ENCODE data around the gene KCTD21.

KCTD21 gene

GRCh38 chr11:78205691-78206090 is 17.3 kb upstream of the KCTD21 start (continued):
- TF ChIP-seq OSR1 (CRISPR knock-in tag; IDR thresholded peaks at IDR 0.05) (no peak), SNAI2 (CRISPR knock-in tag; IDR thresholded peaks at IDR 0.05) (no peak), GLIS3 (CRISPR knock-in tag; IDR thresholded peaks at IDR 0.05) (no peak), CSDC2 (CRISPR knock-in tag; IDR thresholded peaks at IDR 0.05) (no peak), CSRNP3 (CRISPR knock-in tag; IDR thresholded peaks at IDR 0.05) (no peak)

GRCh38 chr11:78205256-78205655 is 16.8 kb upstream of the KCTD21 start:
- TF ChIP-seq, protein P1, sequence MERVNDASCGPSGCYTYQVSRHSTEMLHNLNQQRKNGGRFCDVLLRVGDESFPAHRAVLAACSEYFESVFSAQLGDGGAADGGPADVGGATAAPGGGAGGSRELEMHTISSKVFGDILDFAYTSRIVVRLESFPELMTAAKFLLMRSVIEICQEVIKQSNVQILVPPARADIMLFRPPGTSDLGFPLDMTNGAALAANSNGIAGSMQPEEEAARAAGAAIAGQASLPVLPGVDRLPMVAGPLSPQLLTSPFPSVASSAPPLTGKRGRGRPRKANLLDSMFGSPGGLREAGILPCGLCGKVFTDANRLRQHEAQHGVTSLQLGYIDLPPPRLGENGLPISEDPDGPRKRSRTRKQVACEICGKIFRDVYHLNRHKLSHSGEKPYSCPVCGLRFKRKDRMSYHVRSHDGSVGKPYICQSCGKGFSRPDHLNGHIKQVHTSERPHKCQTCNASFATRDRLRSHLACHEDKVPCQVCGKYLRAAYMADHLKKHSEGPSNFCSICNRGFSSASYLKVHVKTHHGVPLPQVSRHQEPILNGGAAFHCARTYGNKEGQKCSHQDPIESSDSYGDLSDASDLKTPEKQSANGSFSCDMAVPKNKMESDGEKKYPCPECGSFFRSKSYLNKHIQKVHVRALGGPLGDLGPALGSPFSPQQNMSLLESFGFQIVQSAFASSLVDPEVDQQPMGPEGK (CRISPR knock-in tag; IDR thresholded peaks at IDR 0.05; ENCODE audit: borderline replicate concordance) = no peak
- TF ChIP-seq GLIS3 (CRISPR knock-in tag; IDR thresholded peaks at IDR 0.05) (no peak), ZFP3 (CRISPR knock-in tag; IDR thresholded peaks at IDR 0.05) (no peak), ZNF565 (CRISPR knock-in tag; conservative IDR thresholded peaks at IDR 0.05; ENCODE audit: low read depth) (no peak), CSRNP3 (CRISPR knock-in tag; IDR thresholded peaks at IDR 0.05) (no peak), ZNF8 (CRISPR knock-in tag; IDR thresholded peaks at IDR 0.05) (no peak), RARB (CRISPR knock-in tag; IDR thresholded peaks at IDR 0.05) (no peak), CSDC2 (CRISPR knock-in tag; IDR thresholded peaks at IDR 0.05) (no peak), ARNTL (CRISPR knock-in tag; IDR thresholded peaks at IDR 0.05; ENCODE audit: borderline replicate concordance, low read depth) (no peak), ISL1 (CRISPR knock-in tag; IDR thresholded peaks at IDR 0.05) (no peak), BACH2 (CRISPR knock-in tag; IDR thresholded peaks at IDR 0.05; ENCODE audit: borderline replicate concordance) (no peak), OSR1 (CRISPR knock-in tag; IDR thresholded peaks at IDR 0.05) (no peak), PPARA (CRISPR knock-in tag; IDR thresholded peaks at IDR 0.05; ENCODE audit: borderline replicate concordance) (no peak)
- TF ChIP-seq, protein P2, sequence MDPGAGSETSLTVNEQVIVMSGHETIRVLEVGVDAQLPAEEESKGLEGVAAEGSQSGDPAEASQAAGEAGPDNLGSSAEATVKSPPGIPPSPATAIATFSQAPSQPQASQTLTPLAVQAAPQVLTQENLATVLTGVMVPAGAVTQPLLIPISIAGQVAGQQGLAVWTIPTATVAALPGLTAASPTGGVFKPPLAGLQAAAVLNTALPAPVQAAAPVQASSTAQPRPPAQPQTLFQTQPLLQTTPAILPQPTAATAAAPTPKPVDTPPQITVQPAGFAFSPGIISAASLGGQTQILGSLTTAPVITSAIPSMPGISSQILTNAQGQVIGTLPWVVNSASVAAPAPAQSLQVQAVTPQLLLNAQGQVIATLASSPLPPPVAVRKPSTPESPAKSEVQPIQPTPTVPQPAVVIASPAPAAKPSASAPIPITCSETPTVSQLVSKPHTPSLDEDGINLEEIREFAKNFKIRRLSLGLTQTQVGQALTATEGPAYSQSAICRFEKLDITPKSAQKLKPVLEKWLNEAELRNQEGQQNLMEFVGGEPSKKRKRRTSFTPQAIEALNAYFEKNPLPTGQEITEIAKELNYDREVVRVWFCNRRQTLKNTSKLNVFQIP (CRISPR knock-in tag; IDR thresholded peaks at IDR 0.05; ENCODE audit: borderline replicate concordance, low read depth) = no peak
- no peak for ATAC-seq

DNA sequence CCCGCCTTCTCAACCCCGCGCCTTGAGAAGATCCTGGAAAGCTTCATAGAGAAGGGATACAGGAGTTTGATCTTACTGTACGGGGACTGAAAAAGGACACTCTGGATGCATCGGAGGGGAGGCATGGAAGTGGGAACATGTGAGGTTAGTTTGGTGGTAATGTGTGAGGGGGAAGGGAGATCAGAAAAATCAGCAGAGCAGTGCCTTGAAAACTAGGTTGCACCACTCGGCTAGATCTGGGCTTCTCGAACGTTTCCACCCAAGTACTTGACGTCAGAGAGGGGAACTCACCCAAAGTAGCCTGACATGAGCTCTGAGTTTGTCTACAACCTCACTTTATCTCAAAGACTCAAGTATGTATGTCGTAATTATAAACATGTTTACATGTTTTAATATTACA is 14.8 kb upstream of the KCTD21 start:
- TF ChIP-seq TCF4 (CRISPR knock-in tag; IDR thresholded peaks at IDR 0.05; ENCODE audit: borderline replicate concordance) (no peak), CSRNP3 (CRISPR knock-in tag; IDR thresholded peaks at IDR 0.05) (no peak), OSR1 (CRISPR knock-in tag; IDR thresholded peaks at IDR 0.05) (no peak), TOX (CRISPR knock-in tag; IDR thresholded peaks at IDR 0.05; ENCODE audit: borderline replicate concordance) (no peak), GLIS3 (CRISPR knock-in tag; IDR thresholded peaks at IDR 0.05) (no peak), PPARA (CRISPR knock-in tag; IDR thresholded peaks at IDR 0.05; ENCODE audit: borderline replicate concordance) (no peak), CSDC2 (CRISPR knock-in tag; IDR thresholded peaks at IDR 0.05) (no peak), ARNTL (CRISPR knock-in tag; IDR thresholded peaks at IDR 0.05; ENCODE audit: borderline replicate concordance, low read depth) (no peak), ESRRG (CRISPR knock-in tag; IDR thresholded peaks at IDR 0.05) (no peak), ZFP3 (CRISPR knock-in tag; IDR thresholded peaks at IDR 0.05) (no peak), ISL1 (CRISPR knock-in tag; IDR thresholded peaks at IDR 0.05) (no peak), ZC3H10 (CRISPR knock-in tag; IDR thresholded peaks at IDR 0.05) (no peak)
- TF ChIP-seq, protein P3, sequence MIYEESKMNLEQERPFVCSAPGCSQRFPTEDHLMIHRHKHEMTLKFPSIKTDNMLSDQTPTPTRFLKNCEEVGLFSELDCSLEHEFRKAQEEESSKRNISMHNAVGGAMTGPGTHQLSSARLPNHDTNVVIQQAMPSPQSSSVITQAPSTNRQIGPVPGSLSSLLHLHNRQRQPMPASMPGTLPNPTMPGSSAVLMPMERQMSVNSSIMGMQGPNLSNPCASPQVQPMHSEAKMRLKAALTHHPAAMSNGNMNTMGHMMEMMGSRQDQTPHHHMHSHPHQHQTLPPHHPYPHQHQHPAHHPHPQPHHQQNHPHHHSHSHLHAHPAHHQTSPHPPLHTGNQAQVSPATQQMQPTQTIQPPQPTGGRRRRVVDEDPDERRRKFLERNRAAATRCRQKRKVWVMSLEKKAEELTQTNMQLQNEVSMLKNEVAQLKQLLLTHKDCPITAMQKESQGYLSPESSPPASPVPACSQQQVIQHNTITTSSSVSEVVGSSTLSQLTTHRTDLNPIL (CRISPR knock-in tag; IDR thresholded peaks at IDR 0.05; ENCODE audit: low read depth) = no peak
- TF ChIP-seq, protein P1 (CRISPR knock-in tag; IDR thresholded peaks at IDR 0.05; ENCODE audit: borderline replicate concordance) = no peak
- ATAC-seq = no peak

All from SK-N-SH treated with all-trans-retinoic acid at 6 μM for 48 hours (cell line).